Suprapubic skin (tissue), 4 donors: Measurements from ENCODE around the gene PPT1. TPM values are rescaled to one million over a fixed set of nuclear protein-coding genes. Genes with fewer than 3 reads are reported as not detected.
A peak's percentile ranks its signal among the peaks of the same experiment; 100 is the strongest.
"Not testable (repeated sequence)": the region's sequence is repeated elsewhere in the genome, so short reads cannot be mapped to it uniquely, and the experiment has no call there.

ENCODE experiments used
- DNase-seq, 2 donors: peaks; one replicate each; pipeline ENCODE4 v3.0.0-alpha.2; 2019; ENCODE audit warnings: low spot score in 2 of 2
- H3K27ac ChIP-seq: fragments of 200-600 bp; sonication (generic); one replicate; pipeline ENCODE4 v1.5.1; 2019
- H3K27me3 ChIP-seq: fragments of 200-600 bp; sonication (generic); one replicate; pipeline ENCODE4 v1.5.1; 2019
- H3K36me3 ChIP-seq: fragments of 200-600 bp; sonication (generic); one replicate; pipeline ENCODE4 v1.5.1; 2019
- H3K4me1 ChIP-seq: fragments of 200-600 bp; sonication (generic); one replicate; pipeline ENCODE4 v1.5.1; 2019
- H3K4me3 ChIP-seq: fragments of 200-600 bp; sonication (generic); one replicate; pipeline ENCODE4 v1.5.1; 2019; ENCODE audit warnings: mild to moderate bottlenecking
- H3K9me3 ChIP-seq: fragments of 200-600 bp; sonication (generic); one replicate; pipeline ENCODE4 v1.5.1; 2019
- EP300 ChIP-seq: sonication (generic); formaldehyde crosslinking; IDR thresholded peaks from one replicate; pipeline ENCODE4 v1.6.1; 2017; ENCODE audit warnings: antibody characterized with exemption
- POLR2A ChIP-seq, 2 donors: fragments of 450-650 bp; IDR thresholded peaks; one replicate each; pipeline ENCODE4 v1.6.1; 2017; ENCODE audit warnings: antibody characterized with exemption in 2 of 2, mild to moderate bottlenecking in 2 of 2, moderate library complexity in 2 of 2
- POLR2AphosphoS5 ChIP-seq, 3 donors: sonication (generic); formaldehyde crosslinking; IDR thresholded peaks; one replicate each; pipeline ENCODE4 v1.6.1; 2017; ENCODE audit warnings: antibody characterized with exemption in 3 of 3
- WGBS: methylation state at CpG from one replicate; pipeline ENCODE4 v1.1.5; 2018; 5-methylcytosine and 5-hydroxymethylcytosine counted together
- total RNA-seq, 4 donors: library from RNA; depleted of rRNA; stranded (reverse); fragments of >200 nt; gene quantifications; one replicate each; pipeline ENCODE4 v1.1.0, GENCODE V29; 2016
- TF ChIP-seq, protein P1 (sequence below), 2 donors: fragments of 200-600 bp in 1 of 2; fragments of 450-650 bp in 1 of 2; sonication (generic) in 1 of 2; IDR thresholded peaks; one replicate each; pipeline ENCODE4 v1.5.1; 2016 to 2019; ENCODE audit warnings: antibody characterized with exemption in 2 of 2, mild to moderate bottlenecking in 1 of 2, moderate library complexity in 1 of 2

Gene PPT1
- total RNA-seq, 4 donors from 2014 or later, result 33.5 to 57.7 (median 42.6) TPM

- 98% methylated on average over 2 of the region's 2 CpGs for WGBS
- no peak overlapping the region for H3K4me3 ChIP-seq
- H3K9me3 ChIP-seq, result no peaks in the 10 kb centered on the region
- peaks cover 45% of the 10 kb centered on the region for H3K36me3 ChIP-seq
- peaks cover 15% of the 10 kb centered on the region for H3K4me1 ChIP-seq
- no peak overlapping the region for H3K27ac ChIP-seq
- TF ChIP-seq POLR2A (IDR thresholded peaks at IDR 0.05) (no peak), POLR2AphosphoS5 (IDR thresholded peaks at IDR 0.05) (no peak), EP300 (no peak)
- TF ChIP-seq, protein P1, sequence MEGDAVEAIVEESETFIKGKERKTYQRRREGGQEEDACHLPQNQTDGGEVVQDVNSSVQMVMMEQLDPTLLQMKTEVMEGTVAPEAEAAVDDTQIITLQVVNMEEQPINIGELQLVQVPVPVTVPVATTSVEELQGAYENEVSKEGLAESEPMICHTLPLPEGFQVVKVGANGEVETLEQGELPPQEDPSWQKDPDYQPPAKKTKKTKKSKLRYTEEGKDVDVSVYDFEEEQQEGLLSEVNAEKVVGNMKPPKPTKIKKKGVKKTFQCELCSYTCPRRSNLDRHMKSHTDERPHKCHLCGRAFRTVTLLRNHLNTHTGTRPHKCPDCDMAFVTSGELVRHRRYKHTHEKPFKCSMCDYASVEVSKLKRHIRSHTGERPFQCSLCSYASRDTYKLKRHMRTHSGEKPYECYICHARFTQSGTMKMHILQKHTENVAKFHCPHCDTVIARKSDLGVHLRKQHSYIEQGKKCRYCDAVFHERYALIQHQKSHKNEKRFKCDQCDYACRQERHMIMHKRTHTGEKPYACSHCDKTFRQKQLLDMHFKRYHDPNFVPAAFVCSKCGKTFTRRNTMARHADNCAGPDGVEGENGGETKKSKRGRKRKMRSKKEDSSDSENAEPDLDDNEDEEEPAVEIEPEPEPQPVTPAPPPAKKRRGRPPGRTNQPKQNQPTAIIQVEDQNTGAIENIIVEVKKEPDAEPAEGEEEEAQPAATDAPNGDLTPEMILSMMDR (IDR thresholded peaks at IDR 0.05), result no peak
- DNase-seq, result no peak
- no peaks in the 10 kb centered on the region for H3K27me3 ChIP-seq
Observed at GRCh38 chr1:40092241-40092640, 4.8 kb downstream of the PPT1 start.

DNA sequence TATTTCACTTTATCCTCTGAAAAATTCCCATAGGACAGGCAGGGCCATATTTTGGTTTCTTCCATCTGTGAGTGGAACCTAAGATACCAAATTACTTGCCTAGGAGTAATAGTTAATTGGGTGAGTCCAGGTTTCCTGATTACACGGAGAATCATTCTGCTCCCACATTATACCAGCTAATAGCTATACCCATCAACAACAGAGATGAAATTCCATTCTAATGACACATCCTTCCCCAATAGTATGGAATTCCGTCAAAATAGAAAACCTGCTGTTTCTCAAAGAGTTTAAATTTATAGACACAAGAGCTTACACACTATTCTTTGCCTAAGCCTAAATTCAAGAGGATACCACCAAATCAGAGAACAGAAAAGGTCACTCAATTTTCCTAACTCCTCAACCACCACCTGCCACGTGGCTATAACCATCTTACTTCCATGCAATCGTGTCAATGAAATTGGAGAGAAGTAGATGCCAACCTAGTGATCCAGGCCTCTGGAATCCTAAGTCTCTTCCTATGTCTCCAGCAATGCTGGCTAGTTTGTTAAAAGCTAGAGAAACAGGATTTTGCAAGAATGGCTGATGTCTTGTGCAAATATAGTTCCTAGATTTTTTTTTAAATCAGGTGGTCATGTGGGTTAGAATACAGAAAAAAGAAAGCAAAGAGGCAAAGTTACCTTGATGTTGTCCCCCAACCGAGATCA lies 6.2 kb downstream of the PPT1 start:
- H3K4me1 ChIP-seq, result peaks cover 3% of the 10 kb centered on the region
- H3K36me3 ChIP-seq, result peaks cover 59% of the 10 kb centered on the region
- no peak overlapping the region for H3K4me3 ChIP-seq
- no peaks in the 10 kb centered on the region for H3K27me3 ChIP-seq
- WGBS, result 92% methylated on average over 5 of the region's 5 CpGs
- no peaks in the 10 kb centered on the region for H3K9me3 ChIP-seq
- DNase-seq, result no peak
- TF ChIP-seq POLR2A (IDR thresholded peaks at IDR 0.05) (no peak), POLR2AphosphoS5 (IDR thresholded peaks at IDR 0.05) (no peak), EP300 (no peak)
- TF ChIP-seq, protein P1 (IDR thresholded peaks at IDR 0.05), result no peak
- no peak overlapping the region for H3K27ac ChIP-seq

GRCh38 chr1:40084750-40085149 lies 12.3 kb downstream of the PPT1 start:
- H3K4me1 ChIP-seq, H3K27me3 ChIP-seq, H3K9me3 ChIP-seq, H3K27ac ChIP-seq, H3K4me3 ChIP-seq: not testable (repeated sequence)
- WGBS, result 24% methylated on average over 11 of the region's 11 CpGs
- TF ChIP-seq, protein P1 (IDR thresholded peaks at IDR 0.05), result peak in 1 of 2 donors; percentile 80
- H3K36me3 ChIP-seq, result peaks cover 67% of the 10 kb centered on the region
- peak; percentile 80 to 83 for DNase-seq

DNA sequence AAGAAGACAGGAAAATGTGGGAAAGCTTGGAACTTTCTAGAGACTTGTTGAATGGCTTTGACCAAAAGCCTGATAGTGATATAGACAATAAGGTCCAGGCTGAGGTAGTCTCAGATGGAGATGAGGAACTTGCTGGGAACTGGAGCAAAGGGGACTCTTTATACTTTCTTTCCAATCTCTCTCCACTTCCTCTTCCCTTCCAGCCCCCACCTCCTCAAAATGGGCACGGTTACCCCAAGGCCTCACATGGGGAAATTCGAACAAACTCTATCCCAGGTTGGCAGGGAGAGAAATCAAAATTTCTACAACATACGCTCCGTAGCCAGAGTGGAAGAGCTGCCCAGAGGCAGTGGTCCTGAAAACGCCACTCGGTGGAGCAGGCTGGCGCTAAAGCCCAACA lies 15.2 kb downstream of the PPT1 start:
- Histone ChIP-seq H3K9me3 (no peaks in the 10 kb centered on the region), H3K4me1 (peaks cover 8% of the 10 kb centered on the region), H3K27ac (no peak overlapping the region), H3K27me3 (no peaks in the 10 kb centered on the region), H3K36me3 (peaks cover 52% of the 10 kb centered on the region), H3K4me3 (no peak overlapping the region)
- 85% methylated on average over 7 of the region's 7 CpGs for WGBS
- TF ChIP-seq POLR2A (IDR thresholded peaks at IDR 0.05) (no peak), POLR2AphosphoS5 (IDR thresholded peaks at IDR 0.05) (no peak), EP300 (no peak)
- TF ChIP-seq, protein P1 (IDR thresholded peaks at IDR 0.05), result no peak
- DNase-seq, result no peak

DNA sequence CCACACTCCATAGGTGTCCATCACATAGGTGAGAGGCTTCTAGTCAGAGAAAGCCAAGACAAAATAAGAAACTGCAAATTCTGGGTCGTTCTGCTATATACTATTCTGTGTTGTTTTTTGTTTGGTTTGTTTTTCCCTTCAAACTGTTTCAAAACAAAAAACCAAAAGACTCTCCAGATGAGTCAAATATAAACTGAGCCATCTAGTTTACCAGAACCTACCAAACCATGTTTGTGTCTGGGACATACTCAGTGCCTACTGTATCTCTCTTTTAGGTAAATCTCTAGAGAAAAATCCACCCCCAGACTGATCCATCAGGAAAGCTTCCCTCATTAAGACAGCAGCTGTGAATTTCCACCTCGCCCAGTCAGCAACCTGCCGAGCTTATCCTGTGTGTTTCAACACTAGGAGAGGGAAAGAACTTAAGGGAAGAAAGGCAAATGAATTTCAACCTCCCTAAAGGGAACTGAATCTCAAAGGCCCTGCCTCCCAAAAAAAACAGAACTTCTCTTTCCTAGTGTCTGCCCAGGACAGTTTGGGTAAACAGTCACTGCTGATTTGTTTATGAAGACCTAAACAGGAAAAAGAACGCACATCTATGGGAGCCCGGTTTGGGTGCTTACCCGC lies 17.2 kb downstream of the PPT1 start:
- TF ChIP-seq, protein P1 (IDR thresholded peaks at IDR 0.05), result no peak
- TF ChIP-seq EP300, result no peak
- TF ChIP-seq POLR2A (IDR thresholded peaks at IDR 0.05), result no peak
- TF ChIP-seq POLR2AphosphoS5 (IDR thresholded peaks at IDR 0.05), result no peak
- WGBS, result 83% methylated on average over 6 of the region's 6 CpGs
- Histone ChIP-seq H3K4me3 (no peak overlapping the region), H3K9me3 (no peaks in the 10 kb centered on the region), H3K27me3 (no peaks in the 10 kb centered on the region), H3K27ac (peak overlapping the region; percentile 24), H3K4me1 (peaks cover 17% of the 10 kb centered on the region), H3K36me3 (peaks cover 47% of the 10 kb centered on the region)
- no peak for DNase-seq
